ENCODE measurements around the gene MAP1LC3B2. TPM values are rescaled to one million over a fixed set of nuclear protein-coding genes. Genes with fewer than 3 reads are reported as not detected.
A peak's percentile ranks its signal among the peaks of the same experiment; 100 is the strongest.

The MAP1LC3B2 gene
- total RNA-seq, 1 experiment from 2014 or later = 1.9 TPM

GRCh38 chr12:116599285-116600136 is 40.3 kb downstream of the MAP1LC3B2 start:
- no TSS peak for BruUV-seq (replicated peaks)

More at GRCh38 chr12:116599285-116600136, 40.3 kb downstream of the MAP1LC3B2 start:
- no peaks in the 10 kb centered on the region for H3K36me3 ChIP-seq (ENCODE audit: control insufficient read depth, insufficient read depth, low read length)
- peaks cover 28% of the 10 kb centered on the region for H3K4me1 ChIP-seq (ENCODE audit: control insufficient read depth, insufficient read depth, low read length)
- DNase-seq (ENCODE audit: low read depth, low spot score) (no peak), ATAC-seq (peak; percentile 89)
- peak overlapping the region in 1 of 2 experiments; percentile 26; a peak in 1 of 4 replicates for H3K4me3 ChIP-seq (ENCODE audit: low read depth in 2 of 2, low read length in 2 of 2)
- no peaks in the 10 kb centered on the region for H3K9me3 ChIP-seq (ENCODE audit: control insufficient read depth, insufficient read depth, low read depth, low read length)
- POLR2A ChIA-PET = interaction anchor here (0.6 kb wide), 1 partner anchor 74 kb away, joined by 3 read pairs; no protein-coding TSS in a partner anchor
- CTCF ChIA-PET = interaction anchor here (0.7 to 0.9 kb wide), 2 partner anchors 432 to 602 kb away, joined by 3 read pairs; no protein-coding TSS in a partner anchor
- intact Hi-C loops (cut with micrococcal nuclease; ENCODE audit: unreplicated experiment) = loop anchor here (5.0 to 10.0 kb wide), 2 partner anchors 145 to 322 kb away; partner anchors contain the start of gene MED13L
- no peaks in the 10 kb centered on the region for H3K27me3 ChIP-seq (ENCODE audit: control insufficient read depth, insufficient read depth, low read length)
- no peak for TF ChIP-seq POLR2AphosphoS5 (IDR thresholded peaks at IDR 0.05; ENCODE audit: low read depth, low read length)
- TF ChIP-seq REST (IDR thresholded peaks at IDR 0.05; ENCODE audit: insufficient read depth in 1 of 2, low read depth in 2 of 2, low read length in 1 of 2) = no peak
- peak; percentile 81 for TF ChIP-seq CTCF (IDR thresholded peaks at IDR 0.05)
- H3K27ac ChIP-seq (ENCODE audit: low read length) = peak overlapping the region; percentile 72
- in situ Hi-C loops (cut with HindIII; ENCODE audit: low pct_unique_long_range_greater_than_20kb, low sequenced_read_pairs) = no loop called here
